Keratinocyte (primary cell): ENCODE measurements around the gene FGF2. TPM values are rescaled to one million over a fixed set of nuclear protein-coding genes. Genes with fewer than 3 reads are reported as not detected.

Experiments
- DNase-seq: peaks from one replicate; pipeline ENCODE4 v3.0.0-alpha.2; 2011; ENCODE audit warnings: low read depth, missing footprints, low spot score
- FAIRE-seq: peaks from 2 replicates; lab custom pipeline; 2011; peaks lifted over from hg19 to GRCh38; lab: Jason Lieb, UNC
- H2AFZ ChIP-seq: 2 replicates; pipeline ENCODE4 v1.6.0; 2012; ENCODE audit warnings: low read length, control low read depth, inconsistent platforms; ENCODE audit not compliant: control insufficient read depth
- H3K27ac ChIP-seq: 2 replicates; pipeline ENCODE4 v1.5.1; 2011; ENCODE audit warnings: low read length; ENCODE audit not compliant: control insufficient read depth, insufficient read depth
- H3K27me3 ChIP-seq: 3 replicates; pipeline ENCODE4 v1.6.0; 2011; ENCODE audit warnings: low read length; ENCODE audit not compliant: control insufficient read depth, insufficient read depth; ENCODE audit errors: extremely low read depth
- H3K36me3 ChIP-seq, 2 experiments: 2 replicates in 1 of 2; 3 replicates in 1 of 2; pipeline ENCODE4 v1.5.1; 2011; ENCODE audit warnings: low read length in 2 of 2, mild to moderate bottlenecking in 1 of 2; ENCODE audit not compliant: control insufficient read depth in 2 of 2, insufficient read depth in 2 of 2; ENCODE audit errors: extremely low read depth in 1 of 2
- H3K4me1 ChIP-seq: 3 replicates; pipeline ENCODE4 v1.5.1; 2011; ENCODE audit warnings: low read length; ENCODE audit not compliant: control insufficient read depth, insufficient read depth; ENCODE audit errors: extremely low read depth
- H3K4me2 ChIP-seq: 3 replicates; pipeline ENCODE4 v1.6.0; 2011; ENCODE audit warnings: low read depth, low read length; ENCODE audit not compliant: control insufficient read depth, insufficient read depth; ENCODE audit errors: extremely low read depth
- H3K4me3 ChIP-seq, 3 experiments: fragments of 200-600 bp in 1 of 3; sonication (generic) in 1 of 3; 2 replicates in 2 of 3; 3 replicates in 1 of 3; pipeline ENCODE4 v1.5.1; 2011 to 2016; ENCODE audit warnings: low read length in 3 of 3, mild to moderate bottlenecking in 3 of 3, control low read depth in 2 of 3, inconsistent platforms in 1 of 3, low read depth in 1 of 3, mixed read lengths in 1 of 3, mixed run types in 1 of 3, moderate library complexity in 1 of 3; ENCODE audit not compliant: control insufficient read depth in 2 of 3, insufficient read depth in 2 of 3; ENCODE audit errors: extremely low read depth in 1 of 3
- H3K79me2 ChIP-seq: 2 replicates; pipeline ENCODE4 v1.6.0; 2012; ENCODE audit warnings: low read length; ENCODE audit not compliant: control insufficient read depth, insufficient read depth
- H3K9ac ChIP-seq: 3 replicates; pipeline ENCODE4 v1.6.0; 2011; ENCODE audit warnings: low read length; ENCODE audit not compliant: control insufficient read depth, insufficient read depth; ENCODE audit errors: extremely low read depth
- H3K9me1 ChIP-seq: 3 replicates; pipeline ENCODE4 v1.6.0; 2011; ENCODE audit warnings: low read length; ENCODE audit not compliant: control insufficient read depth, insufficient read depth; ENCODE audit errors: extremely low read depth
- H3K9me3 ChIP-seq: 2 replicates; pipeline ENCODE4 v1.5.1; 2012; ENCODE audit warnings: low read depth, low read length; ENCODE audit not compliant: control insufficient read depth
- H4K20me1 ChIP-seq: 3 replicates; pipeline ENCODE4 v1.6.0; 2011; ENCODE audit warnings: low read length; ENCODE audit not compliant: control insufficient read depth, insufficient read depth; ENCODE audit errors: extremely low read depth
- CTCF ChIP-seq, 3 experiments: IDR thresholded peaks in 1 of 3; conservative IDR thresholded peaks in 1 of 3; optimal IDR thresholded peaks in 1 of 3; 2 replicates in 2 of 3; 3 replicates in 1 of 3; pipeline versions ENCODE3 to v1.5.1; 2011; ENCODE audit warnings: low read length in 3 of 3, mild to moderate bottlenecking in 3 of 3, moderate library complexity in 2 of 3, control low read depth in 1 of 3, inconsistent platforms in 1 of 3; ENCODE audit not compliant: insufficient read depth in 2 of 3; ENCODE audit errors: extremely low read depth in 1 of 3
- EZH2 ChIP-seq: IDR thresholded peaks from one replicate; pipeline ENCODE4 v1.6.1; 2012; ENCODE audit warnings: inconsistent platforms, mild to moderate bottlenecking, low read length, moderate library complexity
- dilution Hi-C: fragments of 300-500 bp; cut with MboI; formaldehyde crosslinking; loops from one replicate; pipeline ENCODE4 v1.7.0; 2020; ENCODE audit warnings: low sequenced_read_pairs; ENCODE audit not compliant: extremely low pct_ligation_motif_present
- polyA plus RNA-seq, 5 experiments: library from polyadenylated mRNA; depleted of rRNA in 3 of 5; stranded (reverse) in 3 of 5; stranded (forward) in 1 of 5; unstranded in 1 of 5; fragments of >200 nt; gene quantifications; 1 replicate in 1 of 5; 2 replicates in 3 of 5; 3 replicates in 1 of 5; pipeline versions ENCODE4 v1.2.1 to v1.2.3, GENCODE V29; 2011 to 2012; ENCODE audit warnings: missing spikeins in 2 of 5, low read depth in 1 of 5, low replicate concordance in 1 of 5

The FGF2 gene
- polyA plus RNA-seq, 1 donor (not counting 4 experiments of a cell fraction or from before 2014, with no cell fraction given): 1.7 TPM

GRCh38 chr4:122816476-122816875 is 10.2 kb upstream of the FGF2 start:
- Histone ChIP-seq H3K36me3 (no peaks in the 10 kb centered on the region), H3K9ac (no peak overlapping the region), H3K4me1 (peaks cover 6% of the 10 kb centered on the region), H3K4me3 (no peak overlapping the region), H3K9me3 (no peaks in the 10 kb centered on the region), H2AFZ (no peak overlapping the region), H3K9me1 (no peaks in the 10 kb centered on the region), H4K20me1 (no peaks in the 10 kb centered on the region), H3K79me2 (no peaks in the 10 kb centered on the region), H3K27ac (no peak overlapping the region), H3K4me2 (no peak overlapping the region), H3K27me3 (no peaks in the 10 kb centered on the region)
- DNase-seq (no peak), FAIRE-seq (no peak)
- no peak for TF ChIP-seq CTCF (optimal IDR thresholded peaks at IDR 0.05 in 1 of 3, IDR thresholded peaks at IDR 0.05 in 1 of 3, conservative IDR thresholded peaks at IDR 0.05 in 1 of 3; ENCODE audit: extremely low read depth in 1 of 3, insufficient read depth in 2 of 3, low read length in 3 of 3)
- TF ChIP-seq EZH2: no peak
- dilution Hi-C loops: no loop called here

DNA sequence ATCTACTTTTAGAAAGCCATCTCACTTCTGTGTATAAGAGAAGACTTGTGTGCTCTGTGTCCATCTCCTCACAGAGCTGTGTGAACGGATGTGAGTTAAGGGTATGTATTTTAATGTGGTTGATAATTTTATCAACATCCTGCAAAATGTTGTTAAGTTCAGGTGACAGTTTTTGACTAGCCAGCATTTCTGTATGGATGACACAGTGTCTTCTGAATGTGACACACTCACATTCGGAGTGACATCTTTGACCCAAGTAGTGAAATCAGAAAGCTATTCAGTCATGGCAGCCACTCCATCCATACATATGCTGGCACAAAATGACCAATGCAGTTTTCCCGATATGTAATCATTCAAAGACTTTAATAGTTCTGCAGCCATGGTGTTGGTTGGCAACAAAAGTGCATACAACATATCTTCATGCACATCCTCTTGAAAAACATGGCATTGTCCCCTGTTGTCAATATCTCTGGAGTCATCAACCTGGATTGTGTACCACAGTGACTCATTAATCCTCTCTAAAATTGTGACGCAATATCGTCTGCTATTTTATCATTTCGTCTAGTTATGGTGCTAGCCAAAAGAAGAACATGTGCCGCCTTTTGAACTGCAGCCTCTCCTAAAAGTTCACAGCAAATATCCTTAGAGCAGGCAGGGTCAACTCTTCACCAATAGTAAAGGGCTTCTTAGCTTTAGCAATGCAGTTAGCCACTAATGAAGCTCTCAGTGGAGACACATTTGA is 6.8 kb upstream of the FGF2 start:
- Histone ChIP-seq H3K9me1 (no peaks in the 10 kb centered on the region), H3K4me2 (no peak overlapping the region), H4K20me1 (no peaks in the 10 kb centered on the region), H2AFZ (no peak overlapping the region), H3K27ac (no peak overlapping the region), H3K4me1 (peaks cover 6% of the 10 kb centered on the region), H3K27me3 (no peaks in the 10 kb centered on the region), H3K79me2 (no peaks in the 10 kb centered on the region), H3K4me3 (no peak overlapping the region), H3K36me3 (no peaks in the 10 kb centered on the region), H3K9ac (no peak overlapping the region), H3K9me3 (no peaks in the 10 kb centered on the region)
- TF ChIP-seq EZH2 (no peak), CTCF (optimal IDR thresholded peaks at IDR 0.05 in 1 of 3, IDR thresholded peaks at IDR 0.05 in 1 of 3, conservative IDR thresholded peaks at IDR 0.05 in 1 of 3; ENCODE audit: extremely low read depth in 1 of 3, insufficient read depth in 2 of 3, low read length in 3 of 3) (no peak)
- peak; percentile 28 for DNase-seq
- FAIRE-seq: peak; percentile 48
- dilution Hi-C loops: no loop called here
